AG08395 (cell line): ENCODE results near the gene SLC20A1.
"Not testable (repeated sequence)": the region's sequence is repeated elsewhere in the genome, so short reads cannot be mapped to it uniquely, and the experiment has no call there.

Experiments
- DNase-seq: peaks from one replicate; pipeline ENCODE4 v3.0.0; 2012; ENCODE audit warnings: mixed read lengths, low spot score

SLC20A1 gene

DNA sequence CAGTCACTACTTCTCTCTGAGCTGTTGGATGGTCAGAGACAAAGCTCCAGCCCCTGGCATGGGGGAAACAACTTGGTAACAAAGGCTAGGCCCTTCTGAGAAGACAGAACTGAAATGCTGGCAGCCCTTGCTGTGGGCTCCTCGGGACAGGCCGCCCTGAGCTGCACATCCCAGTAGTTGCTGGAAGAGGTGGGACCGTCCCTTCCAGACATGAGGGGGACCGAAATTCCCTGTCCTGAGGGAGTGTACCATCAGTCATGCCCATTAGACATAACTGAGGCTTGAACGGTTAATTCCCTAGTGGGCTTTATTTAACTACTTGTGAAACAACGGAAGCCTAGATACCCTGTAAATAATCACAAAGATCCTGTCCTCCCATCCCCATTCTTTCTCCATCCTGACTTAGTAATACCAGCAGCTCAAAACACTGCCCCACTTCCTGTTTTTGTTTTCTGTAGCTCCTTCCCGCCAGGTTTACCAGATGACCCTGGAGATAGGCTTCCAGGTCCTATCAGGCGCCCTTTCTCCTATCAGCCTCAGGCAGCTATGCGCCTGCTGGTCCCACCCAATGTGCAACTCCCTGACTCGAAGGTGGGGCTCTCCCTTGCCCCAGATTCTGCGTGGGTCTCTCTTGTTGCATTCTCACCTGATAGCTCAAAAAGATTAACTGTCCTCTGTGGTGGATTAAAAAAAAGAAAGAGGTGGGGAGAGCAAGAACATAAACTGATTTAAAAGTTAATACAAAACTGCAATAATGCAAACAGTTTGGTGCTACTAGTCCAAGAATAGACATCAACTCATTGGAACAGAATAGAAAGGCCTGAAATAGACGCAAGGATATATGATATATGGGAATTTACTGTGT lies 38.0 kb downstream of the SLC20A1 start:
- DNase-seq, result no peak

- no peak for DNase-seq
Observed at GRCh38 chr2:112684415-112684775, 38.7 kb downstream of the SLC20A1 start.

DNA sequence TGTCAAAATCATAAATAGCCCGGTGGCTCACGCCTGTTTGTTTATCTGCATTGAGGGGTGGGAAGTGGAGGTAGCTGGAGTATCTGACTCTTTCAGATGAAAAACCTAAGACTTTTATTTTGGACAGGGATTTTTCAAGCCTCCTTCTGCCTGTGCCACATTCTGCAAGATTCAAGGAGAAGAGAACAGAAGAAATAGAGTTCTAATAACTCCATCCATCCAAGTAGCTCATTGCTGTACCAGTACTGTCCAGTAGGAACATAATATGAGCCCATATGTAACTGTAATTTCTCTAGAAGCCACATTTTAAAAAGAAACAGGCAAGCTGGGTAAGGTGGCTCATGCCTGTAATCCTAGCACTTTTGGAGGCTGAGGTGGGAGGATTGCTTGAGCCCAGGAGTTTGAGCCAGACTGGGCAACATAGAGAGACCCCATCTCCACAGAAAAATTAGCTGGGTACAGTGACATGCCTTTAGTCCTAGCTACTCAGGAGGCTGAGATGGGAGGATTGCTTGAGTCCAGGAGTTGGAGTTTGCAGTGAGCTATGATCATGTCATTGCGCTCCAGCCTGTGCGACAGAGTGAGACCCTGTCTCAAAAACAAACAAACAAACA lies 39.6 kb downstream of the SLC20A1 start:
- no peak for DNase-seq

GRCh38 chr2:112686348-112687217 lies 40.8 kb downstream of the SLC20A1 start:
- DNase-seq, result no peak

DNA sequence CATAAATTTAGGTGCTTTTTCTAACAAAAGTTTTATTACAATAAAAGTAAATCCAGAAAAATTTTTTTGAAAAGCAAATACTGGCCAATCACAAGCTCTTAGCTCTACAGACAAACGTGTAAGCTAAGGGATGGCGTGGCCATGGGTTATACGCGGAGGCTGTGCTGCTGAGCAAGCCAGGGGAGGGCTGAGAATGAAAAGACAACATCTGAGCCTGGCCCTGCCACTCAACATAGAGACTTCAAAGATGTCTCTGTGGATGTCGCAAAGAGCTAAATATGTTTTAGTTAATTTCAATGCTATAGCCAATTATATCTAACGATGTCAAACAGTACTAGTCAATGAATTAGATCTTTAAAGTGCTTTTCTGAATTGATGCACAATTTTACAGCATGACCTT lies 41.8 kb downstream of the SLC20A1 start:
- no peak for DNase-seq

GRCh38 chr2:112688086-112688880 lies 42.5 kb downstream of the SLC20A1 start:
- DNase-seq, result no peak

GRCh38 chr2:112690853-112691401 lies 45.2 kb downstream of the SLC20A1 start:
- peak; percentile 44 for DNase-seq

DNA sequence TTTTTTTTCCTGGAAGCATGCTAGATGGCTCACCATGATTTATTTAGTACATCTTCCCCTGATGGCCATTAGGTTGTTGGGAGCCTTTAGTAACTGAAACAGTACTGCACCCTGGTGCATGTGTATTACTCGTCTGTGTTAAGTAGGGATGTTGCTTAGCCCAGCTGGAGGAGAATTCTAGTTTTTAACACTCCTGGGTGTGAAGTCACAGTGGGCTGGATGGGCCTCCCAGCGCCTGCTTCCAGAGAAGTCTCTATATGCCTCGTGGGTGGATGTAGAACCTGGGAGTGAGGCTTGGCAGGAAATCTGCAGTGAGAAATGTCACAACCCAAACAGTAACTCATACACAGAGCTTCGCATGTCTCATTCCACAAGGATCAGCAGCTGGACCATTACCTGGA lies 46.1 kb downstream of the SLC20A1 start:
- DNase-seq, result no peak

DNA sequence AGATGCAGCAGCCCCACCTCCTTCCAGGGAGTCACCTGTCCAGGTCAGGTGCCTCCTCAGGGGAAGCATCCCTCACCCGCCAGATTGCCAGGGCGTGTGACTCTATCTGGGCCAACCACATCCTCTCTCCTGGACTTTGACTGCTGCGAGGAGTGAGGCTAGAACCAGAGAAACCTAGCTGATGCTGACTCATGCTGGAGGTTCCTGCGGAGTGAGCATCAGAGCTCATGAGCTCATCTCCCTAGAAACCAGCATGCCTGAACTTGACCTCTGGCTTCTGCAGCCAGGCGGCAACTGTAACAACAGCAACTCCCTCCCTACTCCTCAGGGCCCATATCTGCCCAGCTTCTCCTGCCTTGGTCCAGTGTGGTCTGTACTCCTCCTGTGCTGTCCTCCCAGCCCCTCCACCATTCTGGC lies 46.8 kb downstream of the SLC20A1 start:
- peak; percentile 95 for DNase-seq

- no peak for DNase-seq
Observed at GRCh38 chr2:112692918-112693317, 47.2 kb downstream of the SLC20A1 start.

- DNase-seq, result no peak
Observed at GRCh38 chr2:112693596-112693995, 47.9 kb downstream of the SLC20A1 start.

DNA sequence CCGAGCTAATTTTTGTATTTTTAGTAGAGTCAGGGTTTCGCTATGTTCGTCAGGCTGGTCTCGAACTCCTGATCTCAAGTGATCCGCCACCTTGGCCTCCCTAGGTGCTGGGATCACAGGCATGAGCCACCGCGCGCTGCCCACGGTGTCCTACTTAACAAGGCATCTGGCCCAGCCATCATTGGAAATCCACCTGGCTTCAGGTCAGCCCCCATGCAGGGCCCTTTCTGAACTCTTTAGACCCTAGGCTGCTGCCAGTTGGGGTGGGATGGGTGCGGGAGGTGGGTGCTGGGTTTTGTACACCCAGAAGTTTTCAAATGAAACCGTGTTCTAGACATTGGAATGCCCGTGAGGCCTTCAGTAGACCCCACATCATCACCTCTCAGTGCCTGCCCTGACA lies 48.4 kb downstream of the SLC20A1 start:
- no peak for DNase-seq

- DNase-seq, result no peak
Observed at GRCh38 chr2:112698834-112699515, 53.2 kb downstream of the SLC20A1 start.

DNA sequence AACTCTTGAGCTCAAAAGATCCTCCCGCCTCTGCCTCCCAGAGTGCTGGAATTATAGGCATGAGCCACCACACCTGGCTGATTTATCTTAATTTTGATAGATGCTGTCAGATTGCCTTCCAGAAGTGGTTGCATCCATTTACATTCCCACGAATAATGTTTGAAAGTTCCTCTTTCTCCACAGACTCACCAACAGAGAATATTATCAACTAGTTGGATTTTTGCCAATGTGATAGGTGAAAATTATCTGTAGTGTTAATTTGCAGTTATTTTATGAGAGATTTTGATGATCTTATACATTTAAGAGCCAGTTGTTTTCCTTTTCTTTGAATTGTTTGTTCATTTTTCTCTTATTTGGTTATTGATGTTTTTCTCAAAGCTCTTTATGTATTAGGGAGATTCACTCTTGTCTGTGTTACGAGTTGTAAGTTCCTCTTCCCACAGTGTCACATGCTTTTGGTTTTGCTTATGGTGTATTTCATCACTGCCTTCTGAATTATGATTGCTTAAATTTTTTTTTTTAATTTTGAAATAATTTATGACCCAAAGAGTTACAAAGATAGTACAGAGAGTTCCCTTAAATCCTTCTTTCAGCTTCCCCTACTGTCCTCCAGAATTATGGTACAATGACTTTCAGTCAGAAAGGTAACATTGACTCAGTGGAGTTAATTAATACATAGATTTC lies 54.4 kb downstream of the SLC20A1 start:
- no peak for DNase-seq

DNA sequence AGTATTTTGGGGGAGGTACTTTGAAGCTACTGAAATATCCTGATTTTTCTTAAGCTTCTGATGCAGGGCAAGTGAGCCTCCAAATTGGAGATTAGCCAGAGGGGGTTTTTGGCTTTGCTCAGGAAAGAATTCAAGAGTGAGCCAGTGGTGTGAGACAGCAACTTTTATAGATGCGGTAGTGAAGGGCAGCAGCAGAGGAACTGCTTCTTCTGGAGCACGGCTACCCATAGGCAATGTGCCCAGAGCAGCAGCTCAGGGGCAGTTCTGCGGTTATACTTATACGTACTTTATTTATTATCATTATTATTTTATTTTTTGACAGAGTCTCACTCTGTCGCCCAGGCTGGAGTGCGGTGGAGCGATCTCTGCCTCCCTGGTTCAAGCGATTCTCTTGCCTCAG lies 55.3 kb downstream of the SLC20A1 start:
- no peak for DNase-seq

- DNase-seq, result no peak
Observed at GRCh38 chr2:112703684-112704083, 57.9 kb downstream of the SLC20A1 start.

DNA sequence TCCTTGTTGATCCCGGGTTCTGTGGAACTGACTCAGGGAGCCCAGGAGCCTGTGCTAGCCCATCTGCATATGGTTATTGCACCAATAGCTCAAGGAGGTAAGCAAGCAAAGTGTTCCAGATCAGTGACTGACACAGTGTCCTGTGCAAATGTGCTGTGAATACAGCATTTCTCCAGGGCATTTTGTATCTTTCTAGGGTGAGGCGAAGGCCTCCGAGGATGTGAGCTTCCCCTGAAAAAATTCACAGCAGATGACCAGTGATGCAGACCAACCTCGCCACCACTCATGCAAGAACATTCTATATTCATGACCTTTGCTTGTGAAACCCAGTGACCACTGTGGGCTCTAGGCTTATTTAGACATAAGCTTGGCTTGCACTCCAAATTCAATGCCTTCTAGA lies 59.8 kb downstream of the SLC20A1 start:
- DNase-seq, result no peak

GRCh38 chr2:112706170-112706664 lies 60.5 kb downstream of the SLC20A1 start:
- no peak for DNase-seq

- DNase-seq, result not testable (repeated sequence)
Observed at GRCh38 chr2:112706947-112707346, 61.2 kb downstream of the SLC20A1 start.

- DNase-seq, result no peak
Observed at GRCh38 chr2:112708968-112709367, 63.2 kb downstream of the SLC20A1 start.
